HepG2 (cell line): ENCODE results near the gene ADCY6. TPM values are rescaled to one million over a fixed set of nuclear protein-coding genes. Genes with fewer than 3 reads are reported as not detected.

Experiments
- BRCA1 ChIP-seq: sonication (generic); formaldehyde crosslinking; IDR thresholded peaks from 2 replicates; pipeline ENCODE4 v1.4.0; 2020; ENCODE audit warnings: missing genetic modification reagents
- IKZF4 ChIP-seq: sonication (generic); formaldehyde crosslinking; IDR thresholded peaks from 2 replicates; pipeline ENCODE4 v1.5.1; 2020; ENCODE audit warnings: borderline replicate concordance, mild to moderate bottlenecking, low read depth, missing genetic modification reagents; ENCODE audit errors: not compliant biosample characterization
- MTA3 ChIP-seq: sonication (generic); formaldehyde crosslinking; IDR thresholded peaks from 2 replicates; pipeline ENCODE4 v1.4.0; 2020; ENCODE audit warnings: missing genetic modification reagents
- NFE2L1 ChIP-seq: sonication (generic); formaldehyde crosslinking; IDR thresholded peaks from 2 replicates; pipeline ENCODE4 v1.4.0; 2020; ENCODE audit warnings: missing genetic modification reagents, mild to moderate bottlenecking, borderline replicate concordance
- NFKBIZ ChIP-seq: IDR thresholded peaks from 2 replicates; pipeline ENCODE4 v1.6.1; 2018; ENCODE audit warnings: missing genetic modification reagents, missing compliant biosample characterization
- NR2F6 ChIP-seq, 2 experiments: IDR thresholded peaks; 2 replicates each; pipeline ENCODE4 v1.6.1; 2016; ENCODE audit warnings: antibody characterized with exemption in 1 of 2, mild to moderate bottlenecking in 1 of 2
- PITX1 ChIP-seq: sonication (generic); formaldehyde crosslinking; IDR thresholded peaks from 2 replicates; pipeline ENCODE4 v1.5.1; 2020; ENCODE audit warnings: mild to moderate bottlenecking, missing genetic modification reagents
- RFX1 ChIP-seq: fragments of 450-650 bp; IDR thresholded peaks from 2 replicates; pipeline ENCODE4 v1.6.1; 2017
- ZFAT ChIP-seq: sonication (generic); formaldehyde crosslinking; conservative IDR thresholded peaks from 2 replicates; pipeline ENCODE4 v1.8.1; 2023; ENCODE audit warnings: missing genetic modification reagents, inconsistent platforms
- ZNF563 ChIP-seq: sonication (generic); formaldehyde crosslinking; IDR thresholded peaks from 2 replicates; pipeline ENCODE4 v1.8.0; 2022; ENCODE audit warnings: mild to moderate bottlenecking, moderate library complexity, missing genetic modification reagents
- ZNF878 ChIP-seq: sonication (generic); formaldehyde crosslinking; IDR thresholded peaks from 2 replicates; pipeline ENCODE4 v1.8.1; 2023; ENCODE audit warnings: mild to moderate bottlenecking, missing genetic modification reagents, moderate library complexity
- polyA plus RNA-seq, 8 experiments: library from polyadenylated mRNA; depleted of rRNA in 3 of 8; stranded (reverse) in 7 of 8; unstranded in 1 of 8; fragments of >200 nt; fragmentation: Illumina TruSeq in 4 of 8; extraction: Trizol in 4 of 8; gene quantifications; 2 replicates each; pipeline versions ENCODE4 v1.2.1 to v1.2.3, GENCODE V29; 2011 to 2016; ENCODE audit warnings: low read depth in 4 of 8, missing spikeins in 1 of 8, mixed read lengths in 1 of 8; ENCODE audit not compliant: insufficient read depth in 1 of 8
- total RNA-seq, 5 experiments: library from RNA; depleted of rRNA; stranded (reverse); fragments of >200 nt; fragmentation: Illumina TruSeq; extraction: Trizol; gene quantifications; 2 replicates each; pipeline ENCODE4 v1.2.3, GENCODE V29; 2016; ENCODE audit warnings: low read depth in 1 of 5
- TF ChIP-seq, protein P1 (sequence below): sonication (generic); formaldehyde crosslinking; IDR thresholded peaks from 2 replicates; pipeline ENCODE4 v1.9.0; 2021; ENCODE audit warnings: mild to moderate bottlenecking, missing genetic modification reagents
- TF ChIP-seq, protein P2 (sequence below): IDR thresholded peaks from 2 replicates; pipeline ENCODE4 v1.6.1; 2016; ENCODE audit warnings: low read depth
- TF ChIP-seq, protein P3 (sequence below): sonication (generic); formaldehyde crosslinking; IDR thresholded peaks from 2 replicates; pipeline ENCODE4 v1.4.0; 2020; ENCODE audit warnings: missing genetic modification reagents, borderline replicate concordance
- TF ChIP-seq, protein P4 (sequence below): sonication (generic); formaldehyde crosslinking; IDR thresholded peaks from 2 replicates; pipeline ENCODE4 v1.8.0; 2023; ENCODE audit warnings: mild to moderate bottlenecking, missing genetic modification reagents
- TF ChIP-seq, protein P5 (sequence below): sonication (generic); formaldehyde crosslinking; IDR thresholded peaks from 2 replicates; pipeline ENCODE4 v1.9.0; 2021; ENCODE audit warnings: missing genetic modification reagents, mild to moderate bottlenecking, borderline replicate concordance

Gene ADCY6
- total and polyA plus RNA-seq, 2 of the 13 experiments (the other 11 are each of a cell fraction or from before 2014, with no cell fraction given), result 10.6 to 11.8 TPM

DNA sequence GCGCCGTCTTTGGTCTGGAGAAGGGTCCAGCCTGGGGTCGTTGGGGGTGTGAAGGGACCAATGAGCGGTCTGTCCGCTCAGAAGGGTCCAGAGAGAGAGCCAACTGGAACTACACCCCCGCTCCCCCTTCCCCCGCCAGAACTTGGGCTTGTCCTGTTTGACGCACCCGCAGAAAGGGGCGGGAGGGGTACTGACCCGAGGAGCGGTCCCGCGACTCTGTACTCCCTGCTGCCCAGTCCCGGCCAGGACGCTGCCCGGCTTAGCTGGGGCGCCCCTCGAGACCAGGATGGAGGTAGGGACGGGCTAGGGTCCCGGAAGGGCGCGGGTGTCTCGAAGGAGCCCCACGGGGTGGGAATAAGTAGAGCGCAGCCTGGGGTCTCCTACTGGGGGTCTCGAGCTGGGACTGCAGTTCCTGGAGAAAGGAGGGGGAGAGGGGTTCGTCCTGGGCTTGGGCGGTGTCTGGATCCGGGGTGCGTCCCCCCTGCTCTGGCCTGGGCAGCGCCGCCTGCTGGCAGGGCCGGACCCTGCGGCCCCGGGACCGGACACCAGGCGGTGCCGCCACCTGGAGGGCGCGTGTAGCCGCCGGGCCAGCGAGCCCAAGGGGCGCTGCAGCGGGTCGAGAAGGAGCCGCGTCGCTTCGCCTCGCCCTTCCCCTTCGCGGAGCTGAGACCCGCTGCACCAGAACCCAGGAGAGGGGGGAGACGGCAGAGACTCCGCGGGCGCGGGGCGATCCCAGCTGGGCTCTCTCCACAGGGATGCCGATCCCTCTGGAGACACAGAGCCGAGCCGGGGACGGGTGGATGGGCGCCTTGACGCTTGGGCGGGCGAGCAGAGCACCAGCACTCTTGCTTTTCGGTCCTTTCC lies 25.6 kb upstream of the ADCY6 start (continued):
- TF ChIP-seq, protein P1, sequence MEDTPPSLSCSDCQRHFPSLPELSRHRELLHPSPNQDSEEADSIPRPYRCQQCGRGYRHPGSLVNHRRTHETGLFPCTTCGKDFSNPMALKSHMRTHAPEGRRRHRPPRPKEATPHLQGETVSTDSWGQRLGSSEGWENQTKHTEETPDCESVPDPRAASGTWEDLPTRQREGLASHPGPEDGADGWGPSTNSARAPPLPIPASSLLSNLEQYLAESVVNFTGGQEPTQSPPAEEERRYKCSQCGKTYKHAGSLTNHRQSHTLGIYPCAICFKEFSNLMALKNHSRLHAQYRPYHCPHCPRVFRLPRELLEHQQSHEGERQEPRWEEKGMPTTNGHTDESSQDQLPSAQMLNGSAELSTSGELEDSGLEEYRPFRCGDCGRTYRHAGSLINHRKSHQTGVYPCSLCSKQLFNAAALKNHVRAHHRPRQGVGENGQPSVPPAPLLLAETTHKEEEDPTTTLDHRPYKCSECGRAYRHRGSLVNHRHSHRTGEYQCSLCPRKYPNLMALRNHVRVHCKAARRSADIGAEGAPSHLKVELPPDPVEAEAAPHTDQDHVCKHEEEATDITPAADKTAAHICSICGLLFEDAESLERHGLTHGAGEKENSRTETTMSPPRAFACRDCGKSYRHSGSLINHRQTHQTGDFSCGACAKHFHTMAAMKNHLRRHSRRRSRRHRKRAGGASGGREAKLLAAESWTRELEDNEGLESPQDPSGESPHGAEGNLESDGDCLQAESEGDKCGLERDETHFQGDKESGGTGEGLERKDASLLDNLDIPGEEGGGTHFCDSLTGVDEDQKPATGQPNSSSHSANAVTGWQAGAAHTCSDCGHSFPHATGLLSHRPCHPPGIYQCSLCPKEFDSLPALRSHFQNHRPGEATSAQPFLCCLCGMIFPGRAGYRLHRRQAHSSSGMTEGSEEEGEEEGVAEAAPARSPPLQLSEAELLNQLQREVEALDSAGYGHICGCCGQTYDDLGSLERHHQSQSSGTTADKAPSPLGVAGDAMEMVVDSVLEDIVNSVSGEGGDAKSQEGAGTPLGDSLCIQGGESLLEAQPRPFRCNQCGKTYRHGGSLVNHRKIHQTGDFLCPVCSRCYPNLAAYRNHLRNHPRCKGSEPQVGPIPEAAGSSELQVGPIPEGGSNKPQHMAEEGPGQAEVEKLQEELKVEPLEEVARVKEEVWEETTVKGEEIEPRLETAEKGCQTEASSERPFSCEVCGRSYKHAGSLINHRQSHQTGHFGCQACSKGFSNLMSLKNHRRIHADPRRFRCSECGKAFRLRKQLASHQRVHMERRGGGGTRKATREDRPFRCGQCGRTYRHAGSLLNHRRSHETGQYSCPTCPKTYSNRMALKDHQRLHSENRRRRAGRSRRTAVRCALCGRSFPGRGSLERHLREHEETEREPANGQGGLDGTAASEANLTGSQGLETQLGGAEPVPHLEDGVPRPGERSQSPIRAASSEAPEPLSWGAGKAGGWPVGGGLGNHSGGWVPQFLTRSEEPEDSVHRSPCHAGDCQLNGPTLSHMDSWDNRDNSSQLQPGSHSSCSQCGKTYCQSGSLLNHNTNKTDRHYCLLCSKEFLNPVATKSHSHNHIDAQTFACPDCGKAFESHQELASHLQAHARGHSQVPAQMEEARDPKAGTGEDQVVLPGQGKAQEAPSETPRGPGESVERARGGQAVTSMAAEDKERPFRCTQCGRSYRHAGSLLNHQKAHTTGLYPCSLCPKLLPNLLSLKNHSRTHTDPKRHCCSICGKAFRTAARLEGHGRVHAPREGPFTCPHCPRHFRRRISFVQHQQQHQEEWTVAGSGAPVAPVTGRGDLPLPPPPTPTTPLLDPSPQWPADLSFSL (CRISPR knock-in tag), result no peak
- TF ChIP-seq, protein P2, sequence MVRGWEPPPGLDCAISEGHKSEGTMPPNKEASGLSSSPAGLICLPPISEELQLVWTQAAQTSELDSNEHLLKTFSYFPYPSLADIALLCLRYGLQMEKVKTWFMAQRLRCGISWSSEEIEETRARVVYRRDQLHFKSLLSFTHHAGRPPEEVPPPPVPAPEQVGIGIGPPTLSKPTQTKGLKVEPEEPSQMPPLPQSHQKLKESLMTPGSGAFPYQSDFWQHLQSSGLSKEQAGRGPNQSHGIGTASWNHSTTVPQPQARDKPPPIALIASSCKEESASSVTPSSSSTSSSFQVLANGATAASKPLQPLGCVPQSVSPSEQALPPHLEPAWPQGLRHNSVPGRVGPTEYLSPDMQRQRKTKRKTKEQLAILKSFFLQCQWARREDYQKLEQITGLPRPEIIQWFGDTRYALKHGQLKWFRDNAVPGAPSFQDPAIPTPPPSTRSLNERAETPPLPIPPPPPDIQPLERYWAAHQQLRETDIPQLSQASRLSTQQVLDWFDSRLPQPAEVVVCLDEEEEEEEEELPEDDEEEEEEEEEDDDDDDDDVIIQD, result no peak
- no peak for TF ChIP-seq RFX1
- TF ChIP-seq, protein P3, sequence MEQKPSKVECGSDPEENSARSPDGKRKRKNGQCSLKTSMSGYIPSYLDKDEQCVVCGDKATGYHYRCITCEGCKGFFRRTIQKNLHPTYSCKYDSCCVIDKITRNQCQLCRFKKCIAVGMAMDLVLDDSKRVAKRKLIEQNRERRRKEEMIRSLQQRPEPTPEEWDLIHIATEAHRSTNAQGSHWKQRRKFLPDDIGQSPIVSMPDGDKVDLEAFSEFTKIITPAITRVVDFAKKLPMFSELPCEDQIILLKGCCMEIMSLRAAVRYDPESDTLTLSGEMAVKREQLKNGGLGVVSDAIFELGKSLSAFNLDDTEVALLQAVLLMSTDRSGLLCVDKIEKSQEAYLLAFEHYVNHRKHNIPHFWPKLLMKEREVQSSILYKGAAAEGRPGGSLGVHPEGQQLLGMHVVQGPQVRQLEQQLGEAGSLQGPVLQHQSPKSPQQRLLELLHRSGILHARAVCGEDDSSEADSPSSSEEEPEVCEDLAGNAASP (CRISPR knock-in tag), result no peak
- TF ChIP-seq, protein P4, sequence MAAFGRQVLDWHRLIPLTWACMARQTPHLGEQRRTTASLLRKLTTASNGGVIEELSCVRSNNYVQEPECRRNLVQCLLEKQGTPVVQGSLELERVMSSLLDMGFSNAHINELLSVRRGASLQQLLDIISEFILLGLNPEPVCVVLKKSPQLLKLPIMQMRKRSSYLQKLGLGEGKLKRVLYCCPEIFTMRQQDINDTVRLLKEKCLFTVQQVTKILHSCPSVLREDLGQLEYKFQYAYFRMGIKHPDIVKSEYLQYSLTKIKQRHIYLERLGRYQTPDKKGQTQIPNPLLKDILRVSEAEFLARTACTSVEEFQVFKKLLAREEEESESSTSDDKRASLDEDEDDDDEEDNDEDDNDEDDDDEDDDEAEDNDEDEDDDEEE, result peak; percentile 62; the same call in 1 of the 2 replicates
- TF ChIP-seq NR2F6 (IDR thresholded peaks at IDR 0.05), result no peak
- TF ChIP-seq NR2F6 (CRISPR knock-in tag; IDR thresholded peaks at IDR 0.05), result no peak
- TF ChIP-seq IKZF4 (CRISPR knock-in tag), result no peak
- TF ChIP-seq PITX1 (CRISPR knock-in tag), result no peak
- TF ChIP-seq ZNF563 (CRISPR knock-in tag), result no peak
- TF ChIP-seq NFKBIZ (CRISPR knock-in tag), result no peak
- TF ChIP-seq ZFAT (CRISPR knock-in tag), result no peak
- TF ChIP-seq ZNF878 (CRISPR knock-in tag), result no peak; the same call in 1 of the 2 replicates
- no peak for TF ChIP-seq BRCA1 (CRISPR knock-in tag)
- peak; percentile 53; the same call in 1 of the 2 replicates for TF ChIP-seq NFE2L1 (CRISPR knock-in tag)
- TF ChIP-seq MTA3 (CRISPR knock-in tag), result no peak
- TF ChIP-seq, protein P5, sequence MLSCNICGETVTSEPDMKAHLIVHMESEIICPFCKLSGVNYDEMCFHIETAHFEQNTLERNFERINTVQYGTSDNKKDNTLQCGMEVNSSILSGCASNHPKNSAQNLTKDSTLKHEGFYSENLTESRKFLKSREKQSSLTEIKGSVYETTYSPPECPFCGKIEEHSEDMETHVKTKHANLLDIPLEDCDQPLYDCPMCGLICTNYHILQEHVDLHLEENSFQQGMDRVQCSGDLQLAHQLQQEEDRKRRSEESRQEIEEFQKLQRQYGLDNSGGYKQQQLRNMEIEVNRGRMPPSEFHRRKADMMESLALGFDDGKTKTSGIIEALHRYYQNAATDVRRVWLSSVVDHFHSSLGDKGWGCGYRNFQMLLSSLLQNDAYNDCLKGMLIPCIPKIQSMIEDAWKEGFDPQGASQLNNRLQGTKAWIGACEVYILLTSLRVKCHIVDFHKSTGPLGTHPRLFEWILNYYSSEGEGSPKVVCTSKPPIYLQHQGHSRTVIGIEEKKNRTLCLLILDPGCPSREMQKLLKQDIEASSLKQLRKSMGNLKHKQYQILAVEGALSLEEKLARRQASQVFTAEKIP (CRISPR knock-in tag), result no peak
